Measurements from ENCODE around the gene NAV2.
A peak's percentile ranks its signal among the peaks of the same experiment; 100 is the strongest.

Gene NAV2

GRCh38 chr11:19842505-19842904 lies 129.9 kb downstream of the NAV2 start:
- no peak for DNase-seq

- no peak for DNase-seq
Measured at GRCh38 chr11:19843079-19843478, 130.4 kb downstream of the NAV2 start.

- no peak for DNase-seq
Measured at GRCh38 chr11:19844012-19844411, 131.4 kb downstream of the NAV2 start.

GRCh38 chr11:19844806-19845205 lies 132.2 kb downstream of the NAV2 start:
- no peak for DNase-seq

- no peak for DNase-seq
Measured at GRCh38 chr11:19845626-19846025, 133.0 kb downstream of the NAV2 start.

- DNase-seq = no peak
Measured at GRCh38 chr11:19846654-19847305, 134.1 kb downstream of the NAV2 start.

- no peak for DNase-seq
Measured at GRCh38 chr11:19848219-19848618, 135.6 kb downstream of the NAV2 start.

- DNase-seq = peak; percentile 31
Measured at GRCh38 chr11:19849107-19849789, 136.6 kb downstream of the NAV2 start.

- DNase-seq = no peak
Measured at GRCh38 chr11:19849947-19850593, 137.4 kb downstream of the NAV2 start.

GRCh38 chr11:19852288-19852687 lies 139.7 kb downstream of the NAV2 start:
- no peak for DNase-seq

GRCh38 chr11:19853016-19853415 lies 140.4 kb downstream of the NAV2 start:
- DNase-seq = no peak

GRCh38 chr11:19853920-19854319 lies 141.3 kb downstream of the NAV2 start:
- DNase-seq = peak; percentile 17

GRCh38 chr11:19861171-19861570 lies 148.5 kb downstream of the NAV2 start:
- no peak for DNase-seq

GRCh38 chr11:19862091-19862490 lies 149.5 kb downstream of the NAV2 start:
- DNase-seq = no peak

- DNase-seq = peak; percentile 12
Measured at GRCh38 chr11:19864141-19865140, 151.8 kb downstream of the NAV2 start.

GRCh38 chr11:19866037-19866436 lies 153.4 kb downstream of the NAV2 start:
- DNase-seq = no peak

- no peak for DNase-seq
Measured at GRCh38 chr11:19866521-19866920, 153.9 kb downstream of the NAV2 start.

GRCh38 chr11:19867064-19867463 lies 154.4 kb downstream of the NAV2 start:
- DNase-seq = no peak

- DNase-seq = no peak
Measured at GRCh38 chr11:19868281-19868821, 155.7 kb downstream of the NAV2 start.

GRCh38 chr11:19868871-19869270 lies 156.2 kb downstream of the NAV2 start:
- DNase-seq = no peak

- no peak for DNase-seq
Measured at GRCh38 chr11:19869466-19869865, 156.8 kb downstream of the NAV2 start.

- DNase-seq = no peak
Measured at GRCh38 chr11:19869946-19870589, 157.4 kb downstream of the NAV2 start.

All from DMS 273 treated with DMSO at 0.1 percent for 48 hours (cell line).